ENCODE data around the gene FGF3.

FGF3 gene

DNA sequence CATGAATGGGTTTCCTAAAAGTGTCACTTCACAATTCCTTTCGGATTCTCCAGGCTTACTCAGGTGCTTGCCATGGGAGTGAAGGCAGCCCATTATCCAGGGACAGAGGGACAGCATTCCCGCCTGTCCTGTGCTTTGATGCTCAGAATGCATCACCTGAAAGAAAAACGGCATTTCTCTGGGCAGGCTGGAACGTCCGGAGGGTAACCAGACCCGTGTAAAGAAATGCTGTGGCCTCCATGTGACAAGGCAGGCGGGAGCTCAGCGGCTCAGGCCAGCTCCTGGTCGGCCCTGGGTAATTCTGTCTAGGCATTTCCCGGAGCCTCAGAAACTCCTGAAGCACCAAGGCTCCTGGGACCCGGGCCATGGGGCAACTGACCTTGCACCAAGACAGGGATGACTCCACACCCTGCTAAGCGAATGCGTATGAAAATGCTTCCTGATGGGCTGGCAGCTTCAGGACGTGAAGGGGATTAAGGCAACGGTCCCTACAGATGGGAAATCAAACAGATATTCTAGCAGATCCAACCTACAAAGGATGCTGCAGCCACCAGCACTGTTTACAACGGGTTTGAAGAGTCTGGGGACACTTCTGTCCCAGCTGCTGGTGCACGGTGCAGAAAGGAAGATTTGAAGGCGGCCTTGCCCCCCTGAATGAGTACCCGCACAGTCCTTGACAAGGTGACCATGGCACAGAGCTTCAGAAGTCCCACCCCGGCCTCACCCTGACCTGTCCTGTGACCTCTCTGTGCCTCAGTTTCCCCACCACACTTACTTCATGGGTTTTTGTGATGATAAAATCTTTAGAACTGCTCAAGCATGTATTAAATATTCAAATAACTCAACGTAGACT lies 13.6 kb upstream of the FGF3 start:
- DNase-seq (ENCODE audit: low read depth): no peak
- H3K4me1 ChIP-seq (ENCODE audit: control insufficient read depth, insufficient read depth, low read length): no peaks in the 10 kb centered on the region
- no peak overlapping the region for H3K9ac ChIP-seq (ENCODE audit: low read length)

DNA sequence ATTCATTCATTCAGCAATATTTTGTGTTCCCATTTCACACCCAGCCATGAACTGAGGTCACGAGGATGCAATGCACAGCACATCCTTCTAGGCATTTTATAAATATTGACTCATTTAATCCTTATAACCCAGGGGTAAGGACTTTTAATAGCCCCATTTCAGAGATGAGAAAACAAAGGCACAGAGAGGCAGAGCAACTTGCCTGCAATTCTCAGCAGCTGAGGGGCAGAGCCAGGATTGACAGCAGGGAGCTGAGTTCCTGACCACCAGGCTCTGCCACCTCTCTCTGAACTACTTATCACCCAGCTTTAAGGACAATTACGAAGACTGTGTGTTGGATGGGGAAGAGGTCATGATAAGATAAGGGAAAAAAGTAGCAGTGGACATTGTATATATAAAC lies 12.8 kb upstream of the FGF3 start:
- Histone ChIP-seq H3K27me3 (replicated peaks; ENCODE audit: control insufficient read depth, insufficient read depth, low read length) (peaks cover 68% of the 10 kb centered on the region), H3K9me3 (ENCODE audit: control insufficient read depth, low read length) (peaks cover 10% of the 10 kb centered on the region), H3K9ac (ENCODE audit: low read length) (no peak overlapping the region), H3K4me3 (ENCODE audit: low read length) (no peak overlapping the region), H3K36me3 (ENCODE audit: control insufficient read depth, insufficient read depth, low read length, severe bottlenecking) (no peaks in the 10 kb centered on the region), H3K4me1 (ENCODE audit: control insufficient read depth, insufficient read depth, low read length) (no peaks in the 10 kb centered on the region)
- DNase-seq (ENCODE audit: low read depth): no peak

More for the DNA sequence above, 13.6 kb upstream of the FGF3 start:
- H3K9me3 ChIP-seq (ENCODE audit: control insufficient read depth, low read length): peaks cover 3% of the 10 kb centered on the region
- H3K36me3 ChIP-seq (ENCODE audit: control insufficient read depth, insufficient read depth, low read length, severe bottlenecking): no peaks in the 10 kb centered on the region
- peaks cover 71% of the 10 kb centered on the region for H3K27me3 ChIP-seq (replicated peaks; ENCODE audit: control insufficient read depth, insufficient read depth, low read length)
- H3K4me3 ChIP-seq (ENCODE audit: low read length): no peak overlapping the region

DNA sequence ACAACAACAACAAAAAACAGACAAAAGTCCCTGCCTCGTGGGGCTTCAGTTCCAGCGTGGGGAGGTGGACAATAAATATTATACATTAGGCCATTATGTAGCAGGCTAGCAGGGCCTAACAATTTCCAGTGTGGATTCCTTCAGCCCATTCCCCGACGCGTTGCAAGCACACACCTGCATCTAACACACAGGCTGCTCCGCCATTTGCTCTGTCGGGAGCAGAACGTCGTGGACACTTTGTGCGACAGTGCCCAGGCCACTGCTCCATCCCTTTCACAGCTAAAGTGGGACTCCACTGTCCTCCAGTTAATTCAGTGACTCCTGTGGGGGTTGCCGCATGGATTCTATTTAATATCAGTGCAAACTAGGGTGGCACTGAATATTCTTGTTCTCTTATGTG lies 10.9 kb upstream of the FGF3 start:
- DNase-seq (ENCODE audit: low read depth): no peak
- Histone ChIP-seq H3K36me3 (ENCODE audit: control insufficient read depth, insufficient read depth, low read length, severe bottlenecking) (no peaks in the 10 kb centered on the region), H3K4me3 (ENCODE audit: low read length) (no peak overlapping the region), H3K4me1 (ENCODE audit: control insufficient read depth, insufficient read depth, low read length) (no peaks in the 10 kb centered on the region), H3K9me3 (ENCODE audit: control insufficient read depth, low read length) (peaks cover 16% of the 10 kb centered on the region), H3K9ac (ENCODE audit: low read length) (no peak overlapping the region), H3K27me3 (replicated peaks; ENCODE audit: control insufficient read depth, insufficient read depth, low read length) (peaks cover 69% of the 10 kb centered on the region)

DNA sequence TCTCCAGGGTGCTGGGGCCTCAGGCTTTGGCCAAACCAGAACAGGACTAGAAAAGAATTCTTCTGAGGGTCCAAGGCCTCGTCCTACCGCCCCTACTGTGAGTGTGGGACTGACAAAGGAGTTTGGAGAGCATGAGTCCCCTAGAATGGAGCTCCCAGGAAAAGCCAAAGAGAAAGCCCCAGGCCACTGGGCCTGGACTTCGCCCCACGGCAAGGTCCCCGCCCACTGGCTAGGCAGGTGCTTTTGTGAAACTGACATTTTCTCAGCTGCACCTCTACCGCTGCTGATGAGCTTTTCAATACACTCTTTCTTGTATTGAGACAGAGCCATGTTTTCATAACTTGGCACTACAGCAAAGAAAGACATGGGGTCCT lies 9.7 kb upstream of the FGF3 start:
- no peak for DNase-seq (ENCODE audit: low read depth)
- peaks cover 66% of the 10 kb centered on the region for H3K27me3 ChIP-seq (replicated peaks; ENCODE audit: control insufficient read depth, insufficient read depth, low read length)

DNA sequence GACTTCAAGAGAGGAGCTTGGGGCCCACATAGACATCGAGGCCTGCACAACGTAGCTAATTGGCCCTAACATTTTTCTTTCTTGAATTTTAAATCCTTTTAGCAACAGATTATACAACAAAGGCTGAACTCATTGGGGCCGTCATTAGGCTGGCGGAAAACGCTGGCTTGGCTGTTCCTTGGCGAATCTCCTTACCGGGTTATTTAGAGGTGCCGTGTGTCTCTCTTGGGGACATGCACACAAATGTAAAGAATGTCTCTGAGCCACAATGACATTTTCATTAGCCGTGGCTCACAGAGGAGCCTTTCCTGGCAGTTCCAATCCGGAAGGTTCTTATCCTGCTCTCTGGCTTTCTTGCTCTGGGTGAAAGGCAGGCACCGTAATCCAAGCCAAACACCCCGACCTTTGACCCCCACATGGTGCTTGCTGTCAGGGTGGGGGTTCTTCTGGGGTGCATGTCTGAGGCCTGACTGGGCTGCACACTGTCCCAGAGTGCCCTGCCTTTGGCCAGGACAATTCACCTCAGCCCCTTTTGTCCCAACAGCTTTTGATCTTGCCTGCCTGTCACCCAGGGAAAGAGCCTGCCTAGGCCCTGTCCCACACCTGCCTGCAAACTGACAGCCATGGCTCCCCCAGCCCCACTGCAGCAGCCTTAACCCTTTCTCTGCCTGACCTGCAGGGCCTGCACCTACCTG lies 9.2 kb upstream of the FGF3 start:
- Histone ChIP-seq H3K4me1 (ENCODE audit: control insufficient read depth, insufficient read depth, low read length) (no peaks in the 10 kb centered on the region), H3K9me3 (ENCODE audit: control insufficient read depth, low read length) (peaks cover 16% of the 10 kb centered on the region), H3K9ac (ENCODE audit: low read length) (no peak overlapping the region), H3K27me3 (replicated peaks; ENCODE audit: control insufficient read depth, insufficient read depth, low read length) (peaks cover 71% of the 10 kb centered on the region), H3K36me3 (ENCODE audit: control insufficient read depth, insufficient read depth, low read length, severe bottlenecking) (no peaks in the 10 kb centered on the region), H3K4me3 (ENCODE audit: low read length) (no peak overlapping the region)
- DNase-seq (ENCODE audit: low read depth): no peak

More for the DNA sequence above, 9.7 kb upstream of the FGF3 start:
- Histone ChIP-seq H3K4me3 (ENCODE audit: low read length) (no peak overlapping the region), H3K9me3 (ENCODE audit: control insufficient read depth, low read length) (peaks cover 16% of the 10 kb centered on the region), H3K9ac (ENCODE audit: low read length) (no peak overlapping the region), H3K36me3 (ENCODE audit: control insufficient read depth, insufficient read depth, low read length, severe bottlenecking) (no peaks in the 10 kb centered on the region), H3K4me1 (ENCODE audit: control insufficient read depth, insufficient read depth, low read length) (no peaks in the 10 kb centered on the region)

DNA sequence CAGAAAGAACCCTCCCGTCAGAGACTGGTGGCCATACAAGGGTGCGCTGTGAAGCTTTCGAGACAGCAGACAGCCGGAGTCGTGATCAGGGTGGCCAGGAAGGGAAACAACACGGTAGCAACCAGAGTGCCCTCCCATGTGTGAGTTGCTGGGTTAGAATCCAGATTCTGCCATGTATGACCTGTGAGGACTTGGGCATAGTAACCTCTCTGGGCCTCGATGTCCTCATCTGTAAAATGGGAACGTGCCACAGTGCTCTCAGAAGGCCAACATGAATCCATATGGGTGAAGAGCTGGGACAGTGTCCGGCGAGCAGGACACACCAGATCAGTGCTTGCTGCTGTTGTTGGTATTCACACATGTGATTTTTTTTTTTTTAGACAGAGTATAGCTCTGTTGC lies 7.6 kb upstream of the FGF3 start:
- no peak for DNase-seq (ENCODE audit: low read depth)
- Histone ChIP-seq H3K9ac (ENCODE audit: low read length) (no peak overlapping the region), H3K9me3 (ENCODE audit: control insufficient read depth, low read length) (peaks cover 16% of the 10 kb centered on the region), H3K27me3 (replicated peaks; ENCODE audit: control insufficient read depth, insufficient read depth, low read length) (peaks cover 68% of the 10 kb centered on the region), H3K36me3 (ENCODE audit: control insufficient read depth, insufficient read depth, low read length, severe bottlenecking) (no peaks in the 10 kb centered on the region), H3K4me3 (ENCODE audit: low read length) (no peak overlapping the region), H3K4me1 (ENCODE audit: control insufficient read depth, insufficient read depth, low read length) (no peaks in the 10 kb centered on the region)

DNA sequence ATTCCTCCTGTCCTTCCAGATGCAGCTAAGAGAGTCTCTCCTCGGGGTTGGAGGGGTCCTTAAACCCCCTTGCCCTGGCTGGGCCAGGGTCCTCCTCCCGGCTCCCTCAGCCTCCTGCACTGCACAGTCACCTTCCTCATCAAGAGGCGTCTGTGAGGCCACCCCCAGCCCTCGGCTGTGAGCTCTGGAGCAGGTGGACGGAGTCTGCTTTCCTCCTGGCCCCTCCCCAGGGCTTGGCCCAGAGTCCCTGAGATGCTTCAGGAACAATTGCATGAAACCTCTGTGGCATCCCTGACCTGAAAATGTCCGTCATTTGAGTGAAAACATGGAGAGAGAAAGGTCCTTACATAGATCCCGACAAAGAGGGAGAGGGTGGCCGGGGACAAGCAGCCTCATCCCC lies 6.7 kb upstream of the FGF3 start:
- peaks cover 66% of the 10 kb centered on the region for H3K27me3 ChIP-seq (replicated peaks; ENCODE audit: control insufficient read depth, insufficient read depth, low read length)
- H3K9me3 ChIP-seq (ENCODE audit: control insufficient read depth, low read length): peaks cover 16% of the 10 kb centered on the region
- no peak overlapping the region for H3K9ac ChIP-seq (ENCODE audit: low read length)
- no peak for DNase-seq (ENCODE audit: low read depth)
- no peaks in the 10 kb centered on the region for H3K36me3 ChIP-seq (ENCODE audit: control insufficient read depth, insufficient read depth, low read length, severe bottlenecking)
- no peak overlapping the region for H3K4me3 ChIP-seq (ENCODE audit: low read length)
- H3K4me1 ChIP-seq (ENCODE audit: control insufficient read depth, insufficient read depth, low read length): no peaks in the 10 kb centered on the region

DNA sequence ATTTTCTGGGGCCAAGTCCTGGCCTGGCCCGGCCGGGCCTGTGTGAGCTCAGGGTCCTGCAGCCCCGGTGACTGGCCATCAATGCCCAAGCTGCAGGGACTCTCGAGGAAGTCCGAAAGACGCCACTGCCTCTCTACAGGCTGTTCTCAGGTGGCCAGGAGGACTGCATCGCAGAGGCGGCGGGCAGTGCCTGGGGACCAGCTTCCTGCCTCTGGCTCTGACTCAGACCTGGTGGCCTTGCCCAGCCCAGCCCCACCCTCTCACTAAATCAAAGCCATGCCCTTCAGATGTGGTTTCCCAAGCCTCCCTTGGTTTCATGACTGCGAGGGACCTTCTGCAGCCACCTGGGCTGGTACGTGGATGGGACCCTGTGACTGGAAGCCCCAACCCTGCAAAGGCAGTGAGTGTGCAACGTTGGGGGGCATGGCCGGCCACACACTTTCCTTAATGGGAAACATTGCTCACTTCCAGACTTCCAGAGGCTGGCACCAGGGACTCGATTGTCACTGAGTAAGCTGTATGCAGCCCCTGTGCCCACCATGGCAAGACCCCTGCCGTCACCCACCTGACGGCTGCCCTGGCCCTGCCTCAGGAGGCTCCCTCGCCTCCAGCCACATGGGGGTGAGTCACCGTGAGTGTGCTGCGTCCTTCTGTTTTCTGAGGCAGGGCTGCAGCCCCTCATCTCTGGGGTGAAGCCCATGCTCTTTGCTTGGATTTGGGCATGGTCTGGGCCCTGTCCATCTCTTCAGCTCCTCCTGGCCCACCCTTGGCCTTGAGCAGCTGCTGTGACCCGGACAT lies 6.0 kb upstream of the FGF3 start:
- H3K4me3 ChIP-seq (ENCODE audit: low read length): no peak overlapping the region
- peaks cover 66% of the 10 kb centered on the region for H3K27me3 ChIP-seq (replicated peaks; ENCODE audit: control insufficient read depth, insufficient read depth, low read length)
- DNase-seq (ENCODE audit: low read depth): no peak
- H3K36me3 ChIP-seq (ENCODE audit: control insufficient read depth, insufficient read depth, low read length, severe bottlenecking): no peaks in the 10 kb centered on the region
- H3K9ac ChIP-seq (ENCODE audit: low read length): no peak overlapping the region
- H3K9me3 ChIP-seq (ENCODE audit: control insufficient read depth, low read length): peaks cover 16% of the 10 kb centered on the region
- H3K4me1 ChIP-seq (ENCODE audit: control insufficient read depth, insufficient read depth, low read length): no peaks in the 10 kb centered on the region

DNA sequence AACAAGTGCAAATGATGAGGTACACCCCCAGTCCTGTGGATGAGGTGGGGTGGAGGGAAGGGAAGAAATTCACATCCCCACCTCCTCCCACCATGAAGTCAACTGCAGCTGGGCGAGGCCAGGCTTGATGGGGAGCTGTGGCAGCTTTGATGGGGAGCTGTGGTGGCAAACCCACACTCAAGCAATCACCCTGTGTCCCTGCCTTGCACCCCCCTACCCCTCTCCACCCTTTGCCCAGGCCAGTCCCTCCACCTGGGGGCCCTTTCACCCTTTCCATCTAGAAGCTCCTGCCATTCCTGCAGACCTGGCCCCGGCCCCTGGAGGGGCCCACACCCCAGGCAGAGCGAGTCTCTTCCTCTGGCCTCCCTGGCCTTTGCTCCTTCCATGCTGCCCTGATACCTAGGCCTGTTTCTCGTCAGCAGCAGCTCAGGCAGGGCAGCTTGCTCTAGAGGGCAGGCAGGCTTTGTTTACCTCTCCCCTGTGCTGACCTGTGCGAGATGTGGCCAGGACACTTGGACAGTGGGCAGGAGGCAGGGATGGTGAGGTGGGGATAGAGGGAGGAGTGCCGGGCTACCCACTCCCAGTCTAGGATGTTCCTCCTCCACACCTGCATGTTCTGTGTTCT lies 4.5 kb upstream of the FGF3 start:
- DNase-seq (ENCODE audit: low read depth): no peak
- peaks cover 16% of the 10 kb centered on the region for H3K9me3 ChIP-seq (ENCODE audit: control insufficient read depth, low read length)
- H3K4me3 ChIP-seq (ENCODE audit: low read length): no peak overlapping the region
- no peaks in the 10 kb centered on the region for H3K4me1 ChIP-seq (ENCODE audit: control insufficient read depth, insufficient read depth, low read length)
- H3K9ac ChIP-seq (ENCODE audit: low read length): no peak overlapping the region
- H3K27me3 ChIP-seq (replicated peaks; ENCODE audit: control insufficient read depth, insufficient read depth, low read length): peaks cover 64% of the 10 kb centered on the region
- H3K36me3 ChIP-seq (ENCODE audit: control insufficient read depth, insufficient read depth, low read length, severe bottlenecking): no peaks in the 10 kb centered on the region

DNA sequence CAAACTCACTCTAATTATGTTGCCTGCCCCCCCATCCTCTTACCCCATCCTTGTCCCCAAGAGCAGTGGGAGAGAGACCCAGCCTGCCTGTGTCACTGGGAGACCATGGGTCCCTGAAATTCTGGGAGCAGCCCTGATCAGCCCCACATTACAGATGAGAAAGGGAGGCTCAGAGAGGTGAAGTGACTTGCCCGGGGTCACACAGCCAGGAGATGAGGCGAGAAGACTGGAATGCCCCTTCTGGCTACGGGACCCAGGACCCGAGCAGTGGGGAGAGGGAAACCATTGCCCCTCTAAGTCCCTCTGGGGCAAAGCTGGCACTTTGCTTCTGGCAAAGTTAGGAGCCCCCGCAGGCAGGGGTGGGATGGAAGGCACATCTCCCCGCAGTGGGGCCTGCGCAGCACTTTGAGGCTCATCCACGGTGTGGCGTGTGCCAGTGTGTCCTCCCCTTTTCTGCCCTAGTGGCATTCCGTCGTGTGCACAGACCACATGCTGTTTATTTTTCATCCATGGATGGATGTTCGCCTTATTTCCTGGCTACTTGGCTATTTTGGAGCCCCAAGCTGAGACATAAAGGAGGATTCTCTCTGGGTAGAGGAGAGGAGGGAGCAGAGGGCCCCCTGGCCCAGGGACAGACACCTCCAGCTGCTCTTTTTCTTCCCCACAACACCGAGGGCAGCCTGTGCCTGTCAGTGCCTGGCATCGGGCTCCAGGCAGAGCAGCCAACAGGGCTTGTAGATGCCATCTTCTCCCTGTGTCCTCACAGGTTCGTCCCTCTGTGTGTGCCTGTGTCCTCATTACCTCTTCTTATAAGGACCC lies 3.7 kb upstream of the FGF3 start:
- Histone ChIP-seq H3K9ac (ENCODE audit: low read length) (no peak overlapping the region), H3K27me3 (replicated peaks; ENCODE audit: control insufficient read depth, insufficient read depth, low read length) (peaks cover 62% of the 10 kb centered on the region), H3K4me1 (ENCODE audit: control insufficient read depth, insufficient read depth, low read length) (no peaks in the 10 kb centered on the region), H3K9me3 (ENCODE audit: control insufficient read depth, low read length) (peaks cover 13% of the 10 kb centered on the region), H3K36me3 (ENCODE audit: control insufficient read depth, insufficient read depth, low read length, severe bottlenecking) (no peaks in the 10 kb centered on the region), H3K4me3 (ENCODE audit: low read length) (no peak overlapping the region)
- DNase-seq (ENCODE audit: low read depth): no peak
